Prostate gland (tissue), 2 donors: ENCODE data around the gene VENTX.

ENCODE experiments used
- CTCF ChIP-seq, 4 experiments: fragments of 200-600 bp in 2 of 4; fragments of 450-650 bp in 2 of 4; sonication (generic) in 2 of 4; IDR thresholded peaks; 1 replicate in 3 of 4; 2 replicates in 1 of 4; pipeline ENCODE4 v1.5.1; 2016 to 2019; ENCODE audit warnings: antibody characterized with exemption in 4 of 4, mild to moderate bottlenecking in 2 of 4, moderate library complexity in 2 of 4
- POLR2A ChIP-seq: fragments of 450-650 bp; IDR thresholded peaks from one replicate; pipeline ENCODE4 v1.6.1; 2016; ENCODE audit warnings: antibody characterized with exemption, mild to moderate bottlenecking
- POLR2AphosphoS5 ChIP-seq: sonication (generic); formaldehyde crosslinking; IDR thresholded peaks from one replicate; pipeline ENCODE4 v1.6.1; 2017; ENCODE audit warnings: antibody characterized with exemption

DNA sequence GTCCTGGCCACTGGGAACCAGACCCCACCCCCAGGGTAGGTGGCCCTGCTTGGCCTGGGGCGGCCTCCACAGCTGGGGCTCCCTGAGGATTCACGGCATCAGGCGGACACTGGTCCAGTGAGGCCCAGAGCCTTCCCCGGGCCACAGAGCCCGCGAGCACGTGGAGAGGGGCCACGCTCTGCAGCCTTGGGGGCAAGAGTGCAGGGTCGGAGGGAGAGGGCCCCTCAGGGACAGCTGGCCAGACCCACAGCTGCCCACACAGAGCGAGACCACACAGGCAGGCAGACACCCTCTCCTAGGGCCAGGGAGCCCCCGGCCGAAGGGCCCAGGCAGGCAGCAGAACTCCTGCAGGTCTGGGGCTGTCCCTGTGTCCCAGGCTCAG is 10.7 kb downstream of the VENTX start:
- TF ChIP-seq POLR2AphosphoS5 (no peak), POLR2A (no peak), CTCF (IDR thresholded peaks at IDR 0.05) (no peak)
